HG02588 (cell line): ENCODE measurements around the gene SUGP2.
"Not testable (repeated sequence)": the region's sequence is repeated elsewhere in the genome, so short reads cannot be mapped to it uniquely, and the experiment has no call there.

Experiments used
- ATAC-seq: cut with Tn5 transposase; IDR thresholded peaks from one replicate; pipeline ENCODE4 v1.9.1; 2021; ENCODE audit warnings: mild to moderate bottlenecking, moderate library complexity; ENCODE audit not compliant: unreplicated experiment

The SUGP2 gene

DNA sequence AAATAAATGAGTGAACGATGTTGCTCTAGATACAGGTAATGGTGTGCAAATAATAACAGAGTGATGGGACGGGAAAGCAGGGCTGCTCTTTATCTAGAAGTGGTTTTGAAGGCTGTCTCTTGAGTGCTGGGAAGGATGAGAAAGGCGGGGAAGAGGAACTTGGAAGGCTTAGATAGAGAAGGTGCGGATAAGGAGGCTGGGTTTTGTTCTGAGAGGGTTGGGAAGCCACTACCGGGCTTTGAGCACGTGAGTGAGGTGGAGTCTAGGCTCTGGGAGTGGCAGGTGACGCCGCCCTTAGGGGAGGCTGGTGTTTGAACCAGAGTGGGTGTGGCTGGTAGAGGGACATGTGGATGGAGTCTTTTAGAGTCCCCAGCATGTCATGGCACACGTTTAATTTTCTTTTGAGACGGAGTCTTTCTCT, 897 bp upstream of the SUGP2 start:
- ATAC-seq = no peak

- no peak for ATAC-seq
Measured at GRCh38 chr19:19033176-19033425, 216 bp downstream of the SUGP2 start.

DNA sequence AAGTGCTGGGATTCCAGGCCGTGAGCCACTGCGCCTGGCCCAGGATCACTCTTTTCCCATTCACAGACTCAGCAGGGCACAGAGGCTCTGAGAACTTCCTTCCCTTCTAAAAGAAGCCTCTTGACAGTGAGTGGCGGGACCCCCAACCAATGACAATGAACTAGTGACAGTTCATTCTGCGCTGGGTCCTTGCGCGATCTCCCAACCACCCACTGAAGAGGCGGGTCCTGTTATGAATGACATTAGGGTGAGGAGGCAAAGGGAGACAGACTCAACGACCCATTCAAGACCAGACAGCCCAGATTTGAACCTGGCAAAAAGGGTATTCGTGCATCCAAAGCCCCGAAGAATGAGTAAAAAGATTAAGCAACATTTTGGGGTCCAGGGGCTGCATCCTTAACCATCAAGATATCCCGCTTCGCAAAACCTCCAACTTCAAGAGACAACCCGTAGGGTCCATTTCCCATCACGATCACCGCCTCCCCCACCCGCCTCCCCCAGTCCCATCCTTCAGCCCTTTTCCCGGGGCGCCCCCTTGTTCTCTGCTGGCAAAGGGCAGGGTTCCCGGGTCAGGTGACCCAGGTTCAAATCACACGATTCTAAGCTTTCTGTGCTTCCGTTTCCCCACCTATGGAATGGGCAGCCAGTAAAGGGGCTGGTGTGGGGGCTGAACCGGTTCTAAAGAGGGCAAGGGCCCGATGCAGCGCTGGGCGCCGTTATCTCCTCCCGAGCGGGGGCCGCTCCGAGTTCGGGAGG, 719 bp downstream of the SUGP2 start:
- peak; percentile 37 for ATAC-seq

DNA sequence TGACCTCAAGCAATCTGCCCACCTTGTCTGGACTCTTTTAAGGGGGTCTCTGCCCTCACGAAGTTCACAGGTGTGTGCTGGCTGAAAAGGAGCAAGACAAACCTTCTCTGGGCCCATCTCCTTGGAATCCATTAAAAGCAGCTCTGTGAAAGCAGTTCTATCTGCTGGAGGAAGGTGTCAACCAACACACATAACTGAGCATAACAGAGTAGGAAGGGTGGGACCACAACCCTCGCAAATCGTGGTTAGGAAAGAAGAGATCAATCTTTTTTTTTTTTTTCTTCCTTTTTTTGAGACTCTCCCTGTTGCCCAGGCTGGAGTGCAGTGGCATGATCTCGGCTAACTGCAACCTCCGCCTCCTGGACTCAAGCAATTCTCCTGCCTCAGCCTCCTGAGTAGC, 1.4 kb downstream of the SUGP2 start:
- ATAC-seq = no peak

DNA sequence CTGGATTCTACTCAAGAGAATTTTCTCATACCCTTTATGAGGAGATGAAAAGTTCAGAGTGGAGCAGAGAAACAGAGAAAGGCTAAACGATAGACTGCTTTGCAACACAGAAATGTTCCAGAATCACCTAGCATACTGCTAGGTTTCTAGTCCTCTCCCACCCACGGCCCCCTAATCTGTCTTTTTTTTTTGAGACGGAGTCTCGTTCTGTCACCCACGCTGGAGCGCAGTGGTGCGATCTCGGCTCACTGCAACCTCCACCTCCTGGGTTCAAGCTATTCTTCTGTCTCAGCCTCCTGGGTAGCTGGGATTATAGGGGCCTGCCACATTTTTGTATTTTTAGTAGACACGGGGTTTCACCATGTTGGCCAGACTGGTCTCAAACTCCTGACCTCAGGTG, 4.8 kb downstream of the SUGP2 start:
- no peak for ATAC-seq

GRCh38 chr19:19027228-19027627, 6.1 kb downstream of the SUGP2 start:
- ATAC-seq = no peak

GRCh38 chr19:19026299-19026971, 6.9 kb downstream of the SUGP2 start:
- no peak for ATAC-seq

DNA sequence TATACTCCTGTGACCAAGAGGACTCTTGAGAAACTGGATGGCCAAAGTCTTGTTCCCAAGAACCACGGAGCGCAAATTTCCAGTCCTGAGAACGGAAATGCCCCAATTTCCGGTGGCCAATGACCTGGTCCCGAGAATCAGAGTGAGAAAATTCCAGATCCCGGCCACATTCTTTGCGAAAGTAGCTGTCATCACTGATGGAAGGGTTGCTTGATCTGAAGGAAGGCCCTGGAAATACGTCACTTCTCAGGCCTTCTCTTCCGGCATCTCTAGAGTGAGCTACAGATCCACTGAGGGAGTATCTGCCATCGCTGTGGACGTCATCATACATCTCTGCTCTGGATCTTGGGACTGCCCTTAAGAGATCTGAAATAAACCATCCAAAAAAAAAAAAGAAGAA, 7.5 kb downstream of the SUGP2 start:
- ATAC-seq = no peak

DNA sequence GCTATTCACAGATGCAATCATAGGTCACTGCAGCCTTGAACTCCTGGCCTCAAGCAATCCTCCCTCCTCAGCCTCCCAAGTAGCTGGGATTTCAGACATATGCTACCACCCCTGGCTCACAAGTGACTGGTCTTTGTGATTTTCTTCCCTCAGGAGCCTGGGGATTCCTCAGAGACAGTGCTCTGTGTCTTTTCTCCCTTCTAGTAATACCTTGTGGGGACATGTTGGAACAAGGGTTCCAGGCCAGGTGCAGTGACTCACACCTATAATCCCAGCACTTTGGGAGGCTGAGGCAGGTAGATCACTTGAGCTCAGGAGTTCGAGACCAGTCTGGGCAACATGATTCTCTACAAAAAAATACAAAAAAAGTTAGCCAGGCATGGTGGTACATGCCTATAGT, 9.9 kb downstream of the SUGP2 start:
- ATAC-seq = not testable (repeated sequence)

- ATAC-seq = no peak
Measured at GRCh38 chr19:19022380-19022961, 10.8 kb downstream of the SUGP2 start.

GRCh38 chr19:19021115-19021514, 12.2 kb downstream of the SUGP2 start:
- no peak for ATAC-seq

GRCh38 chr19:19010551-19010950, 22.8 kb downstream of the SUGP2 start:
- ATAC-seq = no peak

- ATAC-seq = no peak
Measured at GRCh38 chr19:19009951-19010350, 23.4 kb downstream of the SUGP2 start.

- ATAC-seq = no peak
Measured at GRCh38 chr19:19006213-19006612, 27.1 kb downstream of the SUGP2 start.

DNA sequence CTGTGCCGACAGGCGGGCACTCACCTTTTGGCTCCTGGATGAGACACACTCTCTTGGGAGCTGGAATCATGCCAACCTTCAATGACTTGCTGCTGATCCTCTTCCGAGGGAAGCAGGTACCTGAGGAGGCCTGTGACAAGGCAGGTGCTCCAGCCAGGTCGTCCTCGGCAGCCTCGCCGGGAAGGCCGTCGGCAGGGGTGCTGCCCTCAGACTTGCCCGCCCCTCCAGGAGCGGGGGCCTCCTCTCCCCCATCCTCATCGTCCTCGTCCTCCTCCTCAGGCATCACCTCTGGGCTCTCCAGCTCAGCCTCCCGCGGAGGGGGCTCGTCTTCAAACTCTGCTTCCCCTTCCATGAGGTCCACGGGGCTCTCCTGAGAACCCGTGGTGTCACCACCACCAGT, 29.2 kb downstream of the SUGP2 start:
- no peak for ATAC-seq

DNA sequence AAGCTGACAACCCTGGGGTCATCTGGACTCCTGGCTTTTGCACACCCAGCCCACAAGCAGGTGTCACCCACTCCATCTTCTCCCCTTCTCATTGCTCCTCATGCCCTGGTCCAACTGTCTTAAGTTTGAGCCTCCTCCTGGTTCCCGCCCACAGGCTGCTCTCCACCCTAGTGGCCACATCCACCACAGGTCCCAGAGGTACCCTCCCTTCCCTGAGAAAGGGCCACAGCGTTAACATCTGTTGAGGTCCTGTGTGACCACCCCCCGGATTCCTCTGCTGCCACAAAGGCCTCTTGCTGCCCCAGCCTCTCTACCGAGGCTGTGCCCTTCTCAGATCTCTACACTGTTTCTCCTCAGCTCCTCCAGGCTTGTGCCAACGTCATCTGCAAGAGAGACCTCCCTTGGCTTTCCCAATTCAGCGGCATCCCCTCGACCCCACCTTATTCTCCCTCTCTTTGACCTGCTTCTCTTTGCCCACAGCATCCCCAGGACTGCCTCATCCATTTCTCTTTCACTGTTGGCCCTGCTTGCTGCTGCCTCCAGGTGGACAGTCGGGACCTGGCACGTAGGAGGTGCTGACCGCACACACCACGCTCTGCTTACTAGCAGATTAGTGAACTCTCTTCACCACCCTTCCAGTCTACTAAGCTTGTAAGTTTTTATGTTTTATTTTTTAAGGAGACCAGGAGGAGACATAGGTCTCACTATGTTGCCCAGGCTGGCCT, 33.3 kb downstream of the SUGP2 start:
- ATAC-seq = no peak

GRCh38 chr19:18999016-18999758, 34.1 kb downstream of the SUGP2 start:
- ATAC-seq = no peak

GRCh38 chr19:18998276-18998675, 35.0 kb downstream of the SUGP2 start:
- ATAC-seq = no peak

GRCh38 chr19:18996796-18997394, 36.4 kb downstream of the SUGP2 start:
- ATAC-seq = no peak

DNA sequence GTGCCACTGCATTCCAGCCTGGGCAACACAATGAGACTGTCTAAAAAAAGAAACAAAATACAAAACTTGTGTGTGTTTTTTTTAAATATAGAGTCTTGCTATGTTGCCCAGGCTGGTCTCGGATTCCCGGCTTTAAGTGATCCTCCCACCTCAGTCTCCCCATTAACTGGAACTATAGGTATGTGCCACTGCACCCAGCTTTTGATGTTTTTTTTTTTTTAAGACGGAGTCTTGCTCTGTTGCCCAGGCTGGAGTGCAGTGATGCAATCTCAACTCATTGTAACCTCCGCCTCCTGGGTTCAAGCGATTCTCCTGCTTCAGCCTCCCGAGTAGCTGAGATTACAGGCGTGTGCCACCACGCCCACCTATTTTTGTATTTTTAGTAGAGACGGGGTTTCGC, 37.0 kb downstream of the SUGP2 start:
- no peak for ATAC-seq

GRCh38 chr19:18995804-18996241, 37.5 kb downstream of the SUGP2 start:
- no peak for ATAC-seq
